Neural progenitor cell (in vitro differentiated cells): ENCODE measurements around the gene DPM1. TPM values are rescaled to one million over a fixed set of nuclear protein-coding genes. Genes with fewer than 3 reads are reported as not detected.

ENCODE experiments used
- DNase-seq: peaks from one replicate; pipeline ENCODE4 v3.0.0-alpha.2; 2016; ENCODE audit warnings: low spot score
- H2AFZ ChIP-seq: fragments of 200-600 bp; sonication (generic); replicated peaks from 2 replicates; pipeline ENCODE4 v1.6.1; 2016; ENCODE audit warnings: antibody characterized with exemption
- H3F3A ChIP-seq: fragments of 200-600 bp; sonication (generic); 2 replicates; pipeline ENCODE4 v1.6.1; 2016; ENCODE audit warnings: antibody characterized with exemption, low read depth
- H3K27ac ChIP-seq: fragments of 200-600 bp; sonication (generic); 2 replicates; pipeline ENCODE4 v1.5.1; 2016; ENCODE audit warnings: mild to moderate bottlenecking
- H3K27me3 ChIP-seq: fragments of 200-600 bp; sonication (generic); 2 replicates; pipeline ENCODE4 v1.6.1; 2016; ENCODE audit warnings: mild to moderate bottlenecking, moderate library complexity
- H3K36me3 ChIP-seq: fragments of 200-600 bp; sonication (generic); 2 replicates; pipeline ENCODE4 v1.5.1; 2016
- H3K4me1 ChIP-seq: fragments of 200-600 bp; sonication (generic); 2 replicates; pipeline ENCODE4 v1.6.1; 2016; ENCODE audit warnings: mixed run types
- H3K4me2 ChIP-seq: fragments of 200-600 bp; sonication (generic); 2 replicates; pipeline ENCODE4 v1.6.1; 2016
- H3K4me3 ChIP-seq: fragments of 200-600 bp; sonication (generic); 2 replicates; pipeline ENCODE4 v1.5.1; 2016
- H3K79me2 ChIP-seq: fragments of 200-600 bp; sonication (generic); 2 replicates; pipeline ENCODE4 v1.6.1; 2016; ENCODE audit warnings: low read depth
- H3K9ac ChIP-seq: fragments of 200-600 bp; sonication (generic); 2 replicates; pipeline ENCODE4 v1.6.1; 2016
- H3K9me3 ChIP-seq: fragments of 200-600 bp; sonication (generic); 2 replicates; pipeline ENCODE4 v1.5.1; 2016; ENCODE audit warnings: low read depth
- H4K20me1 ChIP-seq: fragments of 200-600 bp; sonication (generic); 2 replicates; pipeline ENCODE4 v1.6.1; 2016; ENCODE audit warnings: low read depth
- H3K27ac Mint-ChIP-seq: 3 replicates; pipeline ENCODE4 v1.8.0; 2021; ENCODE audit warnings: mixed read lengths
- H3K27me3 Mint-ChIP-seq: 2 replicates; pipeline ENCODE4 v1.8.0; 2022; ENCODE audit warnings: low read depth, mild to moderate bottlenecking, inconsistent platforms, moderate library complexity, mixed read lengths; ENCODE audit not compliant: insufficient read depth
- H3K36me3 Mint-ChIP-seq: 3 replicates; pipeline ENCODE4 v1.8.0; 2021; ENCODE audit warnings: mixed read lengths
- H3K4me1 Mint-ChIP-seq: 3 replicates; pipeline ENCODE4 v1.8.0; 2021; ENCODE audit warnings: mixed read lengths
- H3K4me3 Mint-ChIP-seq: 3 replicates; pipeline ENCODE4 v1.8.0; 2021; ENCODE audit warnings: mild to moderate bottlenecking, moderate library complexity, mixed read lengths
- H3K9me3 Mint-ChIP-seq: 3 replicates; pipeline ENCODE4 v1.8.0; 2020; ENCODE audit warnings: mixed read lengths
- CTCF ChIP-seq: fragments of 200-600 bp; sonication (generic); IDR thresholded peaks from 2 replicates; pipeline ENCODE4 v1.5.1; 2017; ENCODE audit warnings: antibody characterized with exemption, mild to moderate bottlenecking
- EZH2 ChIP-seq: fragments of 200-600 bp; sonication (generic); IDR thresholded peaks from 2 replicates; pipeline ENCODE4 v1.6.1; 2017; ENCODE audit warnings: antibody characterized with exemption, mild to moderate bottlenecking, moderate library complexity
- EZH2phosphoT487 ChIP-seq: fragments of 200-600 bp; sonication (generic); IDR thresholded peaks from 2 replicates; pipeline ENCODE4 v1.6.1; 2017; ENCODE audit warnings: antibody characterized with exemption
- total RNA-seq: library from RNA; depleted of rRNA; stranded (reverse); fragments of >200 nt; gene quantifications from 2 replicates; pipeline ENCODE4 v1.2.3, GENCODE V29; 2015; ENCODE audit warnings: low replicate concordance

DPM1 gene
- total RNA-seq, 1 donor from 2014 or later: 173 TPM

DNA sequence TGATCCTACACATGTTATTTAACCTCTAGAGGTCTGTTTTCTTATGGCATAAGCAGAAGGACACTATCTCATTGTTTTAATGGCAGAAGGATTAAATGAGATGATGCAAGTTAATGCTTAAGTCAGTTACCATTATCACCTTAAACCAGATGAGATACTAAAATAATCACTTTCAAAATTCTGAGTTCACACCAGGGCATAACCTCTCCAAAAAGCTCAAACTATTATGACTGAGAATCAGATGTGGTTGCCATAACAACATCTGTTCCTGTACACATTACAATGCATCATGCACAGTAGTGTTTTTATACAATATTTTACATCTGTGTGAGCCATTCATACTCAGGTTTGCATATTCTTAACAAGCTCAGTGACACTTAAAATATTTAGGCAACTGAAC is 37.3 kb downstream of the DPM1 start:
- no peak for DNase-seq
- H3K4me3 Mint-ChIP-seq: no peak overlapping the region
- Histone ChIP-seq H3K27ac (no peak overlapping the region), H3K9me3 (no peaks in the 10 kb centered on the region), H3K9ac (no peak overlapping the region), H3F3A (peaks cover 23% of the 10 kb centered on the region), H3K4me3 (no peak overlapping the region), H3K27me3 (no peaks in the 10 kb centered on the region), H3K4me1 (peaks cover 49% of the 10 kb centered on the region), H2AFZ (no peak overlapping the region), H3K36me3 (peaks cover 11% of the 10 kb centered on the region), H4K20me1 (peaks cover 100% of the 10 kb centered on the region), H3K4me2 (no peak overlapping the region), H3K79me2 (peaks cover 100% of the 10 kb centered on the region)
- peaks cover 3% of the 10 kb centered on the region for H3K27me3 Mint-ChIP-seq
- H3K4me1 Mint-ChIP-seq: peaks cover 43% of the 10 kb centered on the region
- no peaks in the 10 kb centered on the region for H3K9me3 Mint-ChIP-seq
- TF ChIP-seq CTCF (no peak), EZH2phosphoT487 (no peak), EZH2 (no peak)
- peaks cover 23% of the 10 kb centered on the region for H3K36me3 Mint-ChIP-seq
- H3K27ac Mint-ChIP-seq: no peak overlapping the region

- no peaks in the 10 kb centered on the region for H3K27me3 ChIP-seq
- H3F3A ChIP-seq: peaks cover 29% of the 10 kb centered on the region
- H3K4me1 ChIP-seq: peaks cover 42% of the 10 kb centered on the region
- H3K36me3 Mint-ChIP-seq: peaks cover 15% of the 10 kb centered on the region
- H3K4me3 ChIP-seq: no peak overlapping the region
- peaks cover 3% of the 10 kb centered on the region for H3K27me3 Mint-ChIP-seq
- no peak overlapping the region for H3K9ac ChIP-seq
- H2AFZ ChIP-seq: no peak overlapping the region
- peaks cover 39% of the 10 kb centered on the region for H3K4me1 Mint-ChIP-seq
- H3K4me2 ChIP-seq: no peak overlapping the region
- peaks cover 12% of the 10 kb centered on the region for H3K36me3 ChIP-seq
- no peak for DNase-seq
- no peak overlapping the region for H3K4me3 Mint-ChIP-seq
- peaks cover 100% of the 10 kb centered on the region for H3K79me2 ChIP-seq
- no peaks in the 10 kb centered on the region for H3K9me3 Mint-ChIP-seq
- no peaks in the 10 kb centered on the region for H3K9me3 ChIP-seq
- TF ChIP-seq EZH2: no peak
- TF ChIP-seq EZH2phosphoT487: no peak
- no peak for TF ChIP-seq CTCF
- H3K27ac Mint-ChIP-seq: no peak overlapping the region
- H4K20me1 ChIP-seq: peaks cover 100% of the 10 kb centered on the region
- H3K27ac ChIP-seq: no peak overlapping the region
Observed at GRCh38 chr20:50919567-50919966, 38.8 kb downstream of the DPM1 start.

GRCh38 chr20:50918403-50918802 is 39.9 kb downstream of the DPM1 start:
- Histone ChIP-seq H2AFZ (no peak overlapping the region), H3K4me1 (peaks cover 35% of the 10 kb centered on the region), H3K9me3 (no peaks in the 10 kb centered on the region), H3K79me2 (peaks cover 100% of the 10 kb centered on the region), H4K20me1 (peaks cover 100% of the 10 kb centered on the region), H3K9ac (no peak overlapping the region), H3F3A (peaks cover 40% of the 10 kb centered on the region), H3K4me2 (no peak overlapping the region), H3K27me3 (no peaks in the 10 kb centered on the region), H3K36me3 (peaks cover 12% of the 10 kb centered on the region), H3K4me3 (no peak overlapping the region), H3K27ac (no peak overlapping the region)
- no peaks in the 10 kb centered on the region for H3K9me3 Mint-ChIP-seq
- H3K27ac Mint-ChIP-seq: no peak overlapping the region
- peaks cover 3% of the 10 kb centered on the region for H3K27me3 Mint-ChIP-seq
- peaks cover 13% of the 10 kb centered on the region for H3K36me3 Mint-ChIP-seq
- DNase-seq: no peak
- H3K4me3 Mint-ChIP-seq: no peak overlapping the region
- H3K4me1 Mint-ChIP-seq: peaks cover 44% of the 10 kb centered on the region
- TF ChIP-seq EZH2: no peak
- TF ChIP-seq EZH2phosphoT487: no peak
- no peak for TF ChIP-seq CTCF
